Stomach (tissue), 4 donors: ENCODE measurements around the gene ASAP2.

Experiments used
- CTCF ChIP-seq, 7 experiments: fragments of 450-650 bp in 4 of 7; fragments of 200-600 bp in 3 of 7; sonication (generic) in 3 of 7; IDR thresholded peaks; one replicate each; pipeline ENCODE4 v1.5.1; 2016 to 2019; ENCODE audit warnings: antibody characterized with exemption in 7 of 7, control low read depth in 2 of 7, mild to moderate bottlenecking in 1 of 7
- POLR2AphosphoS5 ChIP-seq, 3 donors: sonication (generic); formaldehyde crosslinking; IDR thresholded peaks; one replicate each; pipeline ENCODE4 v1.6.1; 2016; ENCODE audit warnings: antibody characterized with exemption in 3 of 3

GRCh38 chr2:9303528-9304225 is 97.1 kb downstream of the ASAP2 start:
- TF ChIP-seq POLR2AphosphoS5 (IDR thresholded peaks at IDR 0.05): no peak
- TF ChIP-seq CTCF (IDR thresholded peaks at IDR 0.05): no peak
